ENCODE data around the gene RSL1D1.

DNA sequence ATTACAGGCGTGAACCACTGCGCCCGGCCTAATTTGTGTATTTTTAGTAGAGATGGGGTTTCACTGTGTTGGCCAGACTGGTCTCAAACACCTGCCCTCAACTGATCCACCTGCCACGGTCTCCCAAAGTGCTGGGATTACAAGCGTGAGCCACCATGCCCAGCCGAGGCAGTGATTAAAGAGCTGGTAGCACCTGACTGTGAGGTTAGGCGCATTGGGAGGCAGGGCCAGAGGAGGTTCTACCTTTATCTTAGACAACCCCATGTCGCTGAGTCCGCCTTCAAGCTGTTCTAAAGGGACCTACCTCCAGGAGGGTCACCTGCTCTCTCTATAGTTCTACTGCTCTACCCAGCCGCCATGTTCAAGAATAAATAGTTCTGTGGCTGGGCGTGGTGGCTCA, 8.1 kb downstream of the RSL1D1 start:
- TF ChIP-seq CTCF (IDR thresholded peaks at IDR 0.05) (no peak), POLR2A (IDR thresholded peaks at IDR 0.05) (no peak), POLR2AphosphoS5 (IDR thresholded peaks at IDR 0.05; ENCODE audit: insufficient read depth in 1 of 2, low read depth in 1 of 2) (no peak)
